SU-DHL-6 (cell line): ENCODE measurements around the gene TMEM212.

ENCODE experiments used
- H2AFZ ChIP-seq: fragments of 200-600 bp; sonication (generic); 2 replicates; pipeline ENCODE4 v1.6.1; 2014; ENCODE audit warnings: low read depth, mild to moderate bottlenecking, moderate library complexity, mixed read lengths, antibody characterized with exemption, low read length; ENCODE audit not compliant: severe bottlenecking
- H3F3A ChIP-seq: fragments of 200-600 bp; shearing (Covaris generic); 2 replicates; pipeline ENCODE4 v1.6.0; 2016; ENCODE audit warnings: antibody characterized with exemption, mild to moderate bottlenecking; ENCODE audit not compliant: insufficient read depth
- H3K27ac ChIP-seq: fragments of 200-600 bp; sonication (generic); 2 replicates; pipeline ENCODE4 v1.5.1; 2016; ENCODE audit warnings: low read depth, mild to moderate bottlenecking, low read length, moderate library complexity, mixed read lengths
- H3K27me3 ChIP-seq: fragments of 200-600 bp; sonication (generic), shearing (Covaris generic); 2 replicates; pipeline ENCODE4 v1.6.0; 2014; ENCODE audit warnings: mild to moderate bottlenecking, low read length
- H3K36me3 ChIP-seq: fragments of 200-600 bp; sonication (generic); 2 replicates; pipeline ENCODE4 v1.6.1; 2014; ENCODE audit warnings: mild to moderate bottlenecking, low read length, mixed read lengths
- H3K4me2 ChIP-seq: fragments of 300-600, 200-600 bp; shearing (Covaris generic), sonication (generic); 2 replicates; pipeline ENCODE4 v1.6.0; 2014; ENCODE audit warnings: low read length, low read depth, mild to moderate bottlenecking; ENCODE audit not compliant: poor library complexity, severe bottlenecking
- H3K4me3 ChIP-seq: fragments of 200-600 bp; sonication (generic); 2 replicates; pipeline ENCODE4 v1.5.1; 2014; ENCODE audit warnings: antibody characterized with exemption, low read length, mild to moderate bottlenecking, mixed read lengths; ENCODE audit not compliant: insufficient read depth, poor library complexity, severe bottlenecking
- H3K79me2 ChIP-seq: fragments of 200-600 bp; sonication (generic); 2 replicates; pipeline ENCODE4 v1.6.1; 2014; ENCODE audit warnings: mild to moderate bottlenecking, low read length, moderate library complexity; ENCODE audit not compliant: insufficient read depth
- H3K9ac ChIP-seq: fragments of 200-600 bp; sonication (generic); 2 replicates; pipeline ENCODE4 v1.7.0; 2014; ENCODE audit warnings: mild to moderate bottlenecking, low read length
- H3K9me2 ChIP-seq: fragments of 200-600 bp; sonication (generic); replicated peaks from 2 replicates; pipeline ENCODE4 v1.6.1; 2014; ENCODE audit warnings: low read length; ENCODE audit not compliant: insufficient read depth
- H3K9me3 ChIP-seq: fragments of 200-600 bp; sonication (generic); 2 replicates; pipeline ENCODE4 v1.6.1; 2014; ENCODE audit warnings: low read length, mixed read lengths; ENCODE audit not compliant: insufficient read depth
- H4K20me1 ChIP-seq: fragments of 200-600 bp; sonication (generic); 2 replicates; pipeline ENCODE4 v1.6.1; 2014; ENCODE audit warnings: low read depth, mild to moderate bottlenecking, antibody characterized with exemption, low read length, moderate library complexity, mixed read lengths
- CTCF ChIP-seq: fragments of 200-600 bp; sonication (generic); IDR thresholded peaks from one replicate; pipeline ENCODE4 v1.5.1; 2017; ENCODE audit warnings: antibody characterized with exemption, mild to moderate bottlenecking, low read length, moderate library complexity; ENCODE audit not compliant: insufficient read depth, poor library complexity, severe bottlenecking
- EZH2phosphoT487 ChIP-seq: fragments of 200-600 bp; sonication (generic), shearing (Covaris generic); conservative IDR thresholded peaks from 2 replicates; pipeline ENCODE4 v1.6.1; 2018; ENCODE audit warnings: mild to moderate bottlenecking, antibody characterized with exemption, low read length, moderate library complexity, mixed read lengths

The TMEM212 gene

GRCh38 chr3:171840811-171841619 lies 2.1 kb upstream of the TMEM212 start:
- H3F3A ChIP-seq, result no peaks in the 10 kb centered on the region
- H4K20me1 ChIP-seq, result no peaks in the 10 kb centered on the region
- H3K27ac ChIP-seq, result no peak overlapping the region
- H3K79me2 ChIP-seq, result no peaks in the 10 kb centered on the region
- no peaks in the 10 kb centered on the region for H3K9me2 ChIP-seq
- H3K9ac ChIP-seq, result no peak overlapping the region
- H3K27me3 ChIP-seq, result no peaks in the 10 kb centered on the region
- no peak overlapping the region for H2AFZ ChIP-seq
- TF ChIP-seq CTCF (no peak), EZH2phosphoT487 (no peak)
- H3K9me3 ChIP-seq, result no peaks in the 10 kb centered on the region
- no peak overlapping the region for H3K4me2 ChIP-seq
- no peak overlapping the region for H3K4me3 ChIP-seq
- H3K36me3 ChIP-seq, result no peaks in the 10 kb centered on the region

DNA sequence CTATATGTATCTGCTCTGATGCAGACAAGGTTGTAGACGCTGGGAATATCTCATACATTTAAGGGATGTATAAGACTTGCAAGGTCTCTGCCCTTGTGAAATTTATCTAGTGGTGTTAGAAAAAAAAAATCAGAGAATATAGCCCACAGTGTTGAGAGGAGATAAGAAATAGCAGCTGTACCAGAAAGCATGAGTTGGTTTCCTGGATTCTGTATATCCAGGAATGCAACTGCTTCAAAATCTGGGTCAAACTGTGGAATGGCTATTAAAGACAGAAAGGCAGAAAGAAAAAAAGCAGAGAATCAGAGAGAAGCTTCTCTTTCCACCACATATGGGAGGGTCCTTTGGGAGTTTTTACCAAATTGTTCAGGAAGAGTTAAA lies 1.5 kb upstream of the TMEM212 start:
- H3K36me3 ChIP-seq, result no peaks in the 10 kb centered on the region
- no peak overlapping the region for H3K9ac ChIP-seq
- H3K79me2 ChIP-seq, result no peaks in the 10 kb centered on the region
- no peak overlapping the region for H3K4me2 ChIP-seq
- H3F3A ChIP-seq, result no peaks in the 10 kb centered on the region
- no peak overlapping the region for H3K4me3 ChIP-seq
- H3K9me3 ChIP-seq, result no peaks in the 10 kb centered on the region
- no peaks in the 10 kb centered on the region for H3K9me2 ChIP-seq
- H3K27me3 ChIP-seq, result no peaks in the 10 kb centered on the region
- no peak overlapping the region for H2AFZ ChIP-seq
- H4K20me1 ChIP-seq, result no peaks in the 10 kb centered on the region
- H3K27ac ChIP-seq, result no peak overlapping the region
- no peak for TF ChIP-seq CTCF
- TF ChIP-seq EZH2phosphoT487, result no peak

DNA sequence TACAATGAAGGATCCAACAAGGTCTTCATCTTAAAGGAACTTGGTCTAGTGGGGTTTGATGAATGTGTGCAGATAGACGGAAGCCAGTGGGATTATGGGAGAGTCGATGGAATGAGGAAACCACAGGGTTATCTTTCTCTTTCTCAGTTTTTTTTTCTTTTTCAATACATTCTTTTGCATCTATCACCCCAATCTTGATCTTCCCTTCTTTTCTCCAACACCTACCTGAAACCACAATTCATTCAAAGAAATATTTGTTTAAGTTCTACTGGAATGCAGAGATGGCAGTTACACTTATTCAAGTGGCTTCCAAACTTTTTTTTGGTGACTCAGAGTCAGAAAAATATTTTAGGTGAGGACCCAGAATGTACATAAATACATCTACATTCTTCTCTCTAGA lies 1.7 kb downstream of the TMEM212 start:
- no peak overlapping the region for H3K4me3 ChIP-seq
- TF ChIP-seq EZH2phosphoT487 (no peak), CTCF (no peak)
- H3K4me2 ChIP-seq, result no peak overlapping the region

More for the DNA sequence above, 1.7 kb downstream of the TMEM212 start:
- Histone ChIP-seq H3K27ac (no peak overlapping the region), H3K9ac (no peak overlapping the region), H3K9me3 (no peaks in the 10 kb centered on the region), H3K36me3 (no peaks in the 10 kb centered on the region), H3F3A (no peaks in the 10 kb centered on the region), H3K9me2 (no peaks in the 10 kb centered on the region), H3K27me3 (peaks cover 2% of the 10 kb centered on the region; the same call in 1 of the 2 replicates), H4K20me1 (no peaks in the 10 kb centered on the region), H2AFZ (no peak overlapping the region), H3K79me2 (no peaks in the 10 kb centered on the region)
